ENCODE results near the gene TFF1.

The TFF1 gene

DNA sequence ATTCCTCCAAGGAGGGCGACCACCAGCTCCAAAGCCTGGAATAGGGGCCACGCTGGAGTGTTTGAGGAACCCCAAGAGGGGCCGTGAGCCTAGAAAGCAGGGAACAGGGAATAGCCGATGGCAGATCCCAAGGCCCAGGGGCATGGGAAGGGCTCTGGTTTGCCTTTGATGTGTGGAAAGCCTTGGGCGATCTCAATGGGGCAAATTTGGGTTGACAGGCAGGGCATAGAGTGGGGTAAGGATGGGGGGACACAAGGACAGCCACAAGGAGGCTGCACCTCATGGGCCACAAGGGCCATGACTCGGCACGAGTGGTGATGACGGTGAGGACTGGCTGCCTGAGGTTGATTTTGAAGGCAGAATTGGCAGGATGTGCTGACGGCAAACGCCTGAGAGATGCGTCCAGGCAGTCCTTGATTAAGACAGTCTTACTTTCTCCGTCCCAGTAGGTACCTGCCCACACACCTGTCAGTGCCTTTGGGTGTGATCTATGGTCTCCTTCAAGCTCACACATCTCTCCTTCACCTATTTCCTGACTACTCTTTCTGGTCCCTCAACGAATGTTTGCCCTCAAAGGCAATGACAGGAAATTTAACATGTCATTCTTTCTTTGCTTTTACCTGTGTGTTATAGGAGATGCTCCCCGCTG is 31.5 kb upstream of the TFF1 start:
- no peak for DNase-seq

DNA sequence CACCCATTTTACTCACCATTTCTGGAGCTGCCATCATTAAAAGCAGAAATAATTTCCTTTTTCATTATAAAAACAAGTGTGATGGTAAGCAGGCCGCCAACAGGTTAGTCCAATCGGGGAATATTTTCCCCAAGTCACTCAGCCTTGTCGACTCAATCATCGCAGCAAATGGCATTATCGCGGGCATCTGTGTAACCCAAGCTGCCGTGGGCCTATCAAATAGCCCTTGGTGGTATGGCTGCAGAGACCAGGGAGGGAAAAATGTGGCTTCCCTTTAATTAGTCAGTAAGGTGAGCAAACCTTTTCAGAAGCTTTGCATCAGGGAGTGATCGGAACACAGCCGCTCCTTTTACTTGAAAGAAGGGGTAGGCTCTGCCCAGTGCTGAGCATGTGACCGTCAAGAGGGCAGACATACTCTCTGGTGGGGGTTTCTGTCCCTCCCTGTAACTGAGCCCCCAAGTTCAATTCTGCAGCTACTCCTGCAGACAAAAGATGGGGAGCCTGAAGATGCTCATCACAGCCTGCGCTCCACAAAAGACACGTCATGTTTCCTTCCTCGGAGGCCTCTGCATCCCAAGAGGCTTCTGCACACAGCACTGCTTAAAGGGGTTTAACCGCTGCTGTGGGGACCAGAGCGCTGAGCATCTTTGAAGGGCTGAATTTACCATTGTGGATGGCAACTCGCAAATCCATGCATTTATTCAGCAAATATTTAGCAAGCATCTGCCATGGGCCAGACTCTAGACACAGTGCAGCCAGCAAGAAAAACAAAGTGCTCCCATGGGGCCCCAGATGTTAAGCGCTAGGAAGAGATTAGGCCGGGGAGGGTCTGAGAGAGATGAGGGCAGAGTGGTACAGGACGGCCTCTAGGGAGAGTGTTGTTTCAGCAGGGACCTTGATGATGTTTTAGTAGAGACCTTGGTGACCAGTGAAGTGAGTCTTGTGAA is 30.7 kb upstream of the TFF1 start:
- no peak for DNase-seq

DNA sequence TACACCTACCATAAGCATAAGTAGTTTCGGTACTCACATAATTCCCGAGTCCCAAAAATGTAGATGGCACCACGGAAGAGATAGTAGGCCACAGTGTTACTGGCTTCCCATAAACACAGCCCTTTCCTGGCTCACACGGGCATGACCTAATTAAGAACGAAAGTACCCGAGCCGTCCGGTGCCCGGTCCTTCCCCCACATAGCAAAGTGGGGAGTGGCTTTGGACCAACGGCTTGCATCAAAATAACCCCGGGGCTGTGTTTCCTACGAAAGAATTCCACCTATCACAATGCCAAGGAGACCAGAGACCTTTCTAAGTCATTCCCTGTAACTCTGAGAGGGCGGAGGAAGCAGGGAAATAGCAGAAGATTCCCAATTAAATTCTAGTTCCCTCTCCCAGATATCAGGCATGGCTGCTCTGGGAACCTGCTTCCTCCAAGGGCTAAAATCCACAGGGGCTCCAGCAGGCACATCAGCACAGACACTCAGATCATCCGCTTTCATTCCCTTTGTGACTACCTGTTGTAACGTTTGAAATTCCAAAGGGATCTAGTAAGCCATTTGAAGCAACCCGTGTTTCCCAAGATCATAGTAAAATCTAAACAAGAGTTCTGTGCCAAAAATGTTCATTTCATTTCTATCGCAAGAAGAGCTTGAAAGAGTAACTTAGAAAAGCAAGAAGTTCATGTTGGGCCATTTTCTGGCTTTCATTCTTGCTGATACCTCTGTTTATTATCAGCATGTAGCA is 29.7 kb upstream of the TFF1 start, which contains the start of gene TMPRSS3:
Gene TMPRSS3 (minus strand): TSS at position 148 of the 747 bp plus-strand sequence. CDS start 635 bp downstream, outside the sequence.
- DNase-seq: no peak

DNA sequence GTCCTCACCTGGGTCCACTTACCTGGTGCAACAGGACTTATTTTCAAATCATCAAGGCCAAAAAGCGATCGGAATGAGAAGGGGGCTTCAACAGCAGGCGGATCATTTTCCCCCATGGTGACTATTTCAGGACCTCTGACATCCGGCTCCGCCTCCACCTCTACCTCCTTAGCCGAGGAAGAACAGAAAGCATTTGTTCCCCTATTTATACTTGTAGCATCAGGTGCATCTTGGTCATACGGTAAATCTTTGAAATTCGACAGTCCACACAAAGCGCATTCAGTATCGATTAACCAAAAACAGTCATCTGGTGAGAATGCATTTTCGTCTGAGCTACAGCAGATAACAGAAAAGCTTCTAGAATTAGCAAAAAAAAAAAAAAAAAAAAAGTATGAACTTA is 29.0 kb upstream of the TFF1 start:
- DNase-seq: no peak

DNA sequence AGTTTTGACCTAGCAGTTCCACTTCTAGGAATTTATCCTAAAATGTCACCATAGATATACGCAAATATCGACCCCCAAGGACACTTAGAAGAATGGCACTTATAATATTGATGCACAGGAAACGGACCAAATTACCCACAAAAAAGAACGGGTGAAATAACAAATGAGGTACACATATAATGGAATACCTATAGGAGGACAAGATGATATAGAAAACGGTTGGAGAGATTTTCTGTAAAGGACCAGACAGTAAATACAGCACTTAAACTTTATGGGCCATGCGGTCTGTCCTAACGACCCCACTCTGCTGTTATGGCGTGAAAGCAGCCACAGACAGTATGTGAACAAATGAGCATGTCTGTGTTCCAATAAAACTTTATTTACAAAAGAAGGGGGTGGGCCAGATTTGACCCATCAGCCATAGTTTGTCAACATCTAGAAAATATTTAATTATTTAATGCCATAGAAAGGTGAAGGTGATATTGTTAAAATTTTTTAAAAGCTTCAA is 27.2 kb upstream of the TFF1 start:
- no peak for DNase-seq

DNA sequence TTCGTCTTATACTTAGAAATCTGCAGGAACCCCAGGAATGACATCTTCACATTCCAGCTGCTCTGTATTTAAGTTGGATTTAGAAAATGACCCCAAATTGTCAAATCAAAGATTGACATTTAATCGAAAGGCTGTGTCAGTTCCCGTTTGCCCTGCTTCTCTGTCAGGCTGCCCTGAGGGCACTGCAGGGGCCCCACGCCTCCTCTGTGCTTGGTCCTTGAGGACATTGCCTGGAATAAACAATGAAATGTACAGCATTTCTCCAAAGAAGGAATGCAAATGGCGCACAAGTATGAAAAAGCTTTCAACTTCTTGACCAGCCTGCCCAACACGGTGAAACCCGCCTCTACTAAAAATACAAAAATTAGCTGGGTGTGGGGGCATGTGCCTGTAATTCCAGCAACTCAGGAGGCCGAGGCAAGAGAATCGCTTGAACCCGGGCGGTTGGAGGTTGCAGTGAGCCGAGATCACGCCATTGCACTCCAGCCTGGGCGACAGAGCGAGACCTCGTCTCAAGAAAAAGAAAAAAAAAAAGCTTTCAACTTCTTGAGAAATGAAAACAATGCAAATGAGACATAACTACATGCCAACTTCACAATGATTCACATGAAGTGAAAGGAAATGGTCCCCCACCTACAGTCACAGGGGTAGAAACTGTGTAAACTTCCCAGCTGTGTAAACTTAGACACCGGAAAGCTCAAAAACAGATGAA is 26.6 kb upstream of the TFF1 start:
- no peak for DNase-seq

DNA sequence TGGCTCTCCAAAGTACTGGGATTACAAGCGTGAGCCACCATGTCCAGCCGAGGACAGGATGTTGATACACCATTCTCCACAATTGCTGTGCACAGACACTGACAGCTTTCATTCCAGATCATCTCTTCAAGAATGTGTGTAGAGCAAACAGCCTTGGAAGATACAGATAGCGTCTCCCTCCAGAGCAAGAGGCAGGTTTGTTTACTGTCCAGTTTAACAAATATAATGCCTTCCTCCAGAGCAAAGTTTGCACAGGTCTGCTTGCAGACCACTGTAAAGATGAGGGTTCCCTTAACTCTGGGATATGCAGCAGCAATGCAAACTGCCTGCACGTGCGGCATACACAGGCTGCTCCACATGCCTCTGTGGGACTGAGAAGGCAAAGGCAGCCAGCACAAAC is 25.0 kb upstream of the TFF1 start:
- DNase-seq: no peak

DNA sequence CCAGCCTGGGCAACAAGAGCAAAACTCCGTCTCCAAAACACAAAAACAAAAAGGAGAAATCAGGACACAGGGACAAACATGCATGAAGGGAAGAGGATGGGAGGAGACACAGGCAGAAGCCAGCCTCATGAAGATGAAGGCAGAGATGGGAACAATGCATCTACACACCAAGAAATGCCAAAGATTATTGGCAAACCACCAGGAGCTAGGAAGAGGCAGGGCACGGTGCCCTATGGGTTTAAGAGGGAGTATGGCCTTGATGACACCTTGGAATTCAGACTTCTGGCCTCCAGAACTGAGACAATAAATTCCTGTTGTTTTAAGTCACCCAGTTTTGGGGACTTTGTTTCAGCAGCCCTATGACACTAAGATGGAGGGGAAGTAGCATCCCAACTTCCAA is 24.4 kb upstream of the TFF1 start:
- DNase-seq: no peak

DNA sequence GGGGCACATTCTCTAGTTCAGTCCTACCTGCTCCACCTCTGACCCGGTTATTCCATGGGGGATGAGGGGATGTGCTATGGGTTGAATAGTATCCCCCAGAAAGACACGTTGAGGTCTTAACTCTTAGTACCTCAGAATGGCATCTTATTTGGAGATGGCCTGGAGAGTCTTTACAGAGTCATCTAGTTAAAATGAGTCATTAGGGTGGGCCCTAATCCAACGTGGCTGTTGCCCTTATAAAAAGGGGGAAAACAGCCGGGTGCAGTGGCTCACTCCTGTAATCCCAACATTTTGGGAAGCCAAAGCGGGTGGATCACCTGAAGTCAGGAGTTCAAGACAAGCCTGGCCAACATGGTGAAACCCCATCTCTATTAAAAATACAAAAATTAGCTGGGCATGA is 23.9 kb upstream of the TFF1 start:
- DNase-seq: no peak

DNA sequence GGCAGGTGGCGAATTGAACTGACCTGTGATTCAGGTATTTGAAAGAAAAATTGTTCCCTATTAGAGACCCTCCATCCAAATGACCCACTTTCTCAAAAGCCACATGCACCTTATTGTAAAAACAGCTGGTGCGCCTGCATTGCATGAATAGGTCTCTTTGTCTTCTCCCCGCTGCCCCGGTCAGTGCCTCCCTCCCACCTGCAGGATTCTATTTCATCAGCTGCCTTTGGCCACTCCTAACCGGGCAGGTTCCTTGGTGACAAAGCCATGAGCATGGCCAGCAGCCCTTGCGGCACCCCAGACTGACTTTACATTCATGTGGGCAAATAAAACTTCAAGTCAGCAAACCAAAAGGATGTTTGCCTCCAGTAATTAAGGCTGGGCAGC is 23.1 kb upstream of the TFF1 start:
- DNase-seq: no peak

DNA sequence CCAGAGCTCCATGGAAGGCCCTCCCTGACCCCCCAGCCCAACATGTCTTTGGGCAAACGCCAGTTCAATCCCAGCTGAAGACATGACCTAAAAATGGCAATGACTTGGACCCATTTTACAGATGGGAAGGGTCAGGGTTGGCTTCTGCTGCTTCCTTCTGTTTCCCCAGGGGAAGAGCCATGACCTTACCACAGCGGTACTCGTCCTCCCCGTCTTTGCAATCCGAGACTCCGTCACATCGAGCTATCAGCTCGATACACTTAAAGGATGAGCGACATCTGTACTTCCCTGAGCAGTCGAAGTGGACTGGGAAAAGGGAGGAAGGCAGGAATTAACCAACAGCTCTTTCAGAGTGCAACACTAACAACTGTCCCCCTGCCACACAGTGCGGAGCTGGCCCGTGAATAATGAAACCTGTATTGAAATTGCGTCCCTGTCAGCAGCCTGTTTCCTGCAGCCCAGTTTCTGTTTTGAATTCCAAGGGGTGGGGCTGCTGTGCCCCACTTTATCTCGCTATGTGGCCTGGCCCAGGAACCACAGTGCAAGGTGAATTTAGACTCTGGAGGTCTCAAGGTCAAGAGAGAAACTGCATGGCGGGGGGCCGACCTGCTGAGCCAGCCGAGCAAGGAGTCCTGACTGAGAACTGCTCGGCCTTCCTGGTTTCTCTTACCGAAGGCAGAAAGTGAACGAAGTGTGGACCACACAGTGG is 22.6 kb upstream of the TFF1 start:
- DNase-seq: peak; percentile 31

DNA sequence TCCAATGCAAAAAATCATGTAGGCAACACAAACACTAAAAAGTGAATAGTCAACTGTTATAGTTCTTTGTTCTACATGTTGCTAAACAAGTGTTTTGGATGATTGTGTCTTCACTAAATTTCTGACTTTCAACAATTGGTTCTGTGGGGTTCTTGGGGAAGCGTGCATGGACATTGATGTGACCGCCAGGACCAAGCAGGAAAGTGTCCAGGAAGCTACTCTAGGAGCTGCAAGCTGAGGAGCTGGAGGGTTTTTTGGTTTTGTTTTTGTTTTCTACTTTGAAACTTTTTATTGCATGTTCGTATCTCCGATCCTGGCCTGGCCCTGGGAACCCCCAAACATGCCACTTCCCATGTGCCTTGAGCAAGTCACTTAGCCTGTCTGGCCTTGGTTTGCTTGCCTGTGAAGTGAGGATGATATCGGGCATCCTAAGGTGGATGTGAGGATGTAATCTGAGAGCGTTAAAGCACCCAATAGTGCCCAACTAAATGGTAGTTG is 21.6 kb upstream of the TFF1 start:
- DNase-seq: no peak

DNA sequence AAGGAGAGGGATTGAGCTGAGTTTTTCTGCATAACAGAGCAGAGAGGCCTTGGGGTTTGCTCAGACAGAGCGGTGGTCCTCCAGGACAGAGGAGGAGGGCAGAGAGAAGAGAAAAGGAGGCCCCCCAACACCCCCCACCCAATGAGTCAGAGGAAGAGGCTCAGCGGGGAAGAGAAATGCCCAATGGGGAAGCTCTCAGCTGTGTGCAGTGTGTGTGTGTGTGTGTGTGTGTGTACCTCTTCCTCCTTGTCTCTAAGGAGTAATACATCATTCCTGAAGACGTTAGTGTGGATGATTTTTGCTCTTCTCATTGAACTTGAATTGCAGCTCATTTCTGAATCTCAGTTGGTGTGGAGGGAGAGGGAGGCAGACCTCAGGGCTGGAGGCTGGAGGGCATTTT is 20.8 kb upstream of the TFF1 start:
- no peak for DNase-seq

DNA sequence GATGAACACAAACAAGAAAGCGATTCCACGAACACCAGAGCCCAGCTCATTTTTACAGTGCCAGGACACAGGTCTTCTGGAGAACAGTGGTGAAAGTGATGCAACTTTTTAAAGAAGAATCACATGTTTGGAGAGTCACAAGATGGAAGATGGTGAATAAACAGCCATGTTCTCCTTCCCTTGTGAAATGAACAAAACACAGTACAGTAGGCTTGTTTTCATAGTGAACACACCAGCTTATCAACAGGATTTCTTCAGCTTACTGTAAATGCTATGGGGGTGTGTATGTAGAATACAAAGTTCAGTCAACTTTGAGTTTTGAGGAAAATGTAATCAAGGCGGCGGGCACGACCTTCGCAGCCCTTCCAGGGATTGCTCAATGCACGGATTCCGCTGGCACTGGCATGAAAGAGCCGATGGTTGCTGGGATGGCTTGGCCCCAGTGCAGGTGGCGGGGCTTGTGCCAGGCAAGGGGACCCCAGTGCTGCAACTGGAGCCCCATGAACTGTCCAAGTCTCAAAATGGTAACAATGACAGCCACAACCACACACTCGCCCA is 19.8 kb upstream of the TFF1 start:
- DNase-seq: no peak

DNA sequence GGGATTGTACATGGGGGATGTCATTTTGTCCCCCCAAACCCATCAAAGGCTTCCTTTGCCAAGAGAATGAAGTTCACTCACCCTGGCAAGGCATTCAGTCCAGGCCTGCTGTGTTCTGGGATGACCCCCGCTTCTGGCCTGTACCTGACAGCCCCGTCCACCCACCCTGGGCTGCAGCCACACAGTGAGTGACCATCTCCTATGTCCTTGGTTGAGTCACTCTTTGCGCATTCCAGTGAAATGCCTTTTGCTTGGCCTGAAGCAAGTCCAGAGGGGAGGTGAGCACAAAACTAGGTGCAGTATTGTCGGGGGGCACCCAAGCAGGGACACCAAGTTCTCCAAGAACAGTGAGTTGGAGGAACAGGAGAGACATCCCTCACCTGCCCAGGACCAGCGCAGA is 19.3 kb upstream of the TFF1 start:
- no peak for DNase-seq

DNA sequence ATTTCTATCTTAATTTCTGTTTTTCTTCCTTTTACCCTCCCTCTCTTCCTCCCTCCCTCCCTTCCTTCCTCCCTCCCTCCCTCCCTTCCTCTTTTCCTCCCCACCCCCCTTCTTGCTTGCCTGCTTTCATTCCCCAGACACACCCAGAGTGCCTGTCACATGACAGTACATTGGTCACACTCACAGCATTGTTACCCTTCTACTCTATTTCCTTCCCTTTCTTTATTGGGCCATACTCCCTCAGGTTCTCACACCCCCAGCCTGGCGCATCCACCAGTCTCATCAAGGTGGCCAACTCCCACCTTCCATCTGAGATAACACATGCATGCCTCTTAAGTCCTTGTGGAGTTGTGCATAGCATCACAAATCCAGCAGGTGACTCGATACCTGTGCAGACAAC is 18.7 kb upstream of the TFF1 start:
- peak; percentile 21 for DNase-seq

DNA sequence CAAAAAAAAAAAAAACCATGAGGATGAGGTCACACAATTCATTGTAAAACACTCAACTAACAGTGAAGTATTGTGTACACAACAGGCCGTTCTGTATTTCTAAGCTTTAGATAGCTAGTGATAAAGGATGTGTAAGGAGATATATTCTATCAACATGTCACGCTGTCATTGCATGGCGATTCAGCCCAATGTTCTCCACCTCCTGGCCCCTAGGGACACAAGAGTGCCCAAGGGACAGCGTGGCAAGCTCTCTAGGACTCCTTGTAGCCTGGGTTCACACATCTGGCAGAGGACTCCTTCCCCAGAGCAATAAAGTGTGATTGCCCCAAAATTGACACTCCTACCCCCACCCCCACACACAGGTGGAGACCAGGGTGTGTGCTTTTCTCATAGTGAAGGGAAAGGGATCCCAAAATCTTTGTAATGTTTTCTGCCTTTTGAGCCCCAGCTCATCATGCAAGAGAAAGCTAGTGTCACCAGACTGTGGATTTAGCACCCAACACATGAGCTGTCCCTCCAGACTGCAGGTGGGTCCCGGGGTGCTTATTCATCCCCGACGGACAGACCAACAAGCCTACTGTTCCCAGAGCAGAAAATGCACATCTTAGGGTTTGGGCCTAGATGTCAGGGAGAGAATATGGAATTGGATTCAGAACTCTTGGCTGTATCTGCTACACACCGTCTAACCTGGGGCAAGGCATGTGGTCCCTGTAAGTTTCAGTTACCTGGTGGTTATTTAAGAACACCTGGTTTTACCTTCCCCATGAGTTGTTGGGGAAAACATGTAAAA is 18.0 kb upstream of the TFF1 start:
- DNase-seq: no peak

DNA sequence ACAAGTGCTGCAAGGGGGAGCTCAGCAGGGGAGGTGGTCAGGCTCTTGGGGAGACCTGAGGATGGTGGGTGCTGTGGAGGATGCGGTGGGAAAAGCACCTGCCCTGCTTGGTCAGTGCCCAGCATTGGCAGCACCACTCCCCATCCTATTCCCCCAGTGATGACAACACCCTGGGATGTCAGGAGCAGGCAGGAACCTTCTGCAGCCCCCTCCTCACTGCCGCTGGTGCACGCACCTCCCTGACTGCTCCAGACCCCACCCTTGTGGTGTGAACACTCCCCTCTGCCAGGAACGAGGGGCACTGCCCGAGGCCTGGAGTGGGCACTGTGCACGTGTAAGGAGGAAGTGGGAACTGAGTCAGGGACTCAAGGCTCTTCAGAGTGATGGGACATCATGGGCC is 17.0 kb upstream of the TFF1 start:
- DNase-seq: no peak

DNA sequence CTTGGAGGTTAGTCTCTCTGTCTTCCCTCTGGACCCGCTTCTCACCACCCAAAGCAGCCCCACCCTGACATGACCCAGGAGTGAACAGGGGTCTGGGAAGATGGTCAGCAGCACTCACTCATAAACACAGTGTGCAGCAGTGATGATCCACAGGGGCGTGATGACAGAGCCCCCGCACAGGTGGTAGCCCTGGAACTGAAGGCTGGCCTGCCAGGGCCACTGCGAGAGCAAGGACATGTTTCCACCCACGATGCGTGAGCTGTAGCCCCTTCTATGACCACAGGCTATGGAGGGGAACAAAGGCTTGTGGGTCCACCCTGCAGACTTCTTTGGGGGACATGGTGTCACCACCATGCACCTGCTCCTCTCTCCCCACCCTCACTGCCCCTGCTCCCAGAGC is 16.6 kb upstream of the TFF1 start:
- no peak for DNase-seq

DNA sequence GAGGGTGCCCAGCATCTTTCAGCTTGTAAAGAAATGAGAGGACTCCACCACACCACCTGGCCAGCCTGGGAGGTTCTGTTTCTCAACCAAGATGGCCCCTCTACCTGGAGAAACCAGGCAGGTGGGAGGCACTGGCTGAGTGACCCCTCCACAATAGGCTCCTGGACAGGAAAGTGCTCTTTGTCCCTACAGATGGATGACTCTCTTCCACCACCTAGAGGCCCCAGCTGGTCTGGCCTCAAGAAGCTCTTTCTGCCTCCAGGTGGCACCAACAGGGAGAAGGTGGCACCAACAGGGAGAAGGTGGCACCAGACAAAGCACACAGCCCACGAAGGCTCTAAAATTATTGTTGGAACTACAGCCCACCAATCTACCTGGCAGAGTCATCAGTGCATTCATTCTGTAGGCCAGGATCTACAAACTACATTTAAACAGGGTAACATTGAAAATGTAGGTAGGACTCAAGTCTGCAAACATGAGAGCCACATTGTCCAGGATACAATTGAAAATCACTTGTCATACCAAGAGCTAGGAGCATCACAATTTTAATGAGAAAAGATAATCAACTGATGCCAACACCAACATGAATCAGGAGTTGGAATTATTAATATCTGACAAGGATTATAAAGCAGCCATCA is 15.1 kb upstream of the TFF1 start:
- DNase-seq: peak; percentile 70

Data from hematopoietic multipotent progenitor cell treated with erythropoietin and hydrocortisone succinate and interleukin-3 and kit ligand, for 8 days (in vitro differentiated cells).